Measurements from ENCODE around the gene TDG.
"Not testable (repeated sequence)": the region's sequence is repeated elsewhere in the genome, so short reads cannot be mapped to it uniquely, and the experiment has no call there.

Gene TDG

GRCh38 chr12:104036143-104036542 lies 70.5 kb downstream of the TDG start:
- not testable (repeated sequence) for H3K4me3 ChIP-seq (ENCODE audit: insufficient read depth, low read depth, low read length, poor library complexity, severe bottlenecking); H3K9me3 ChIP-seq (ENCODE audit: control insufficient read depth, low read length); DNase-seq; H3K27me3 ChIP-seq (replicated peaks; ENCODE audit: control insufficient read depth, insufficient read depth, low read length, poor library complexity, severe bottlenecking); H3K36me3 ChIP-seq (ENCODE audit: control insufficient read depth, insufficient read depth, low read length); H3K4me1 ChIP-seq (ENCODE audit: control insufficient read depth, insufficient read depth, low read length, poor library complexity, severe bottlenecking); H3K27ac ChIP-seq (ENCODE audit: insufficient read depth, low read length, poor library complexity, severe bottlenecking)

All from effector memory CD4-positive, alpha-beta T cell (primary cell).